H1 (cell line): ENCODE measurements around the gene TGFB1.

ENCODE experiments used
- CHD1 ChIP-seq: IDR thresholded peaks from 2 replicates; pipeline ENCODE4 v1.6.1; 2012; ENCODE audit warnings: low read depth, low read length, improper control_type of control experiment
- GTF2F1 ChIP-seq: IDR thresholded peaks from 2 replicates; pipeline ENCODE4 v1.6.1; 2012; ENCODE audit warnings: low read depth, low read length, improper control_type of control experiment, borderline replicate concordance
- KDM5A ChIP-seq: fragments of 200-600 bp; IDR thresholded peaks from 2 replicates; pipeline ENCODE4 v1.7.1; 2012; ENCODE audit warnings: mild to moderate bottlenecking, low read length, inconsistent platforms, mixed read lengths
- MAX ChIP-seq: IDR thresholded peaks from 2 replicates; pipeline ENCODE4 v1.6.1; 2012; ENCODE audit warnings: inconsistent platforms
- SIX5 ChIP-seq: IDR thresholded peaks from 2 replicates; pipeline ENCODE4 v1.6.1; 2011; ENCODE audit warnings: mild to moderate bottlenecking, low read depth, low read length

- no peak for TF ChIP-seq GTF2F1
- TF ChIP-seq CHD1, result no peak
- TF ChIP-seq MAX, result no peak
- no peak for TF ChIP-seq KDM5A
- no peak for TF ChIP-seq SIX5
Measured at GRCh38 chr19:41402010-41402409, 48.3 kb upstream of the TGFB1 start.
